Right lobe of liver (tissue), 4 donors: ENCODE results near the gene CFAP46.

Source experiments
- POLR2A ChIP-seq: fragments of 450-650 bp; IDR thresholded peaks from one replicate; pipeline ENCODE4 v1.6.1; 2017; ENCODE audit warnings: antibody characterized with exemption, mild to moderate bottlenecking
- TF ChIP-seq, protein P1 (sequence below), 4 donors: fragments of 200-600 bp in 3 of 4; fragments of 450-650 bp in 1 of 4; IDR thresholded peaks; one replicate each; pipeline versions ENCODE4 v1.5.1 to v1.8.0; 2016 to 2022; ENCODE audit warnings: antibody characterized with exemption in 4 of 4, mild to moderate bottlenecking in 2 of 4
- donor health status: DM: no; HTN: no; CAD: no.
- donor health status: DM: no; HTN: no; CAD: no.
- donor health status: DM: no; HTN: yes; CAD: no.

DNA sequence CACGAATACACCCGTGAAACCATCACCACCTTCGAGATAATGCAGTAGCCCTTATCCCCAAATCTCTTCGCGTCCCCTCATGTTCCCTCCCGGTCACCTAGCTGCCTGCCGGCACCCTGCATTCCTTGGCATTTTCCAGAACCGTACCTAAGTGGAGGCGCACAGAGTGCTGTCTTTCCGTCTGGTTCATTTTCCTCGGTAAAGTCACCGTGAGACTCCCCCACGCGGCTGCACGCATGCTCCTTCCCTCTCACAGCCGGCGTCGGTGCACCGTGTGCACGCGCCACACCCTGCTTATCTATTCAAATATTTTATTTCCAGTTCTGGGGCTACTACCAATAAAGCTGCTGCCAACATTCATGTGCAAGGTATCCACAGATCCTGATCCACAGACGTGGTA lies 90.9 kb downstream of the CFAP46 start:
- TF ChIP-seq, protein P1, sequence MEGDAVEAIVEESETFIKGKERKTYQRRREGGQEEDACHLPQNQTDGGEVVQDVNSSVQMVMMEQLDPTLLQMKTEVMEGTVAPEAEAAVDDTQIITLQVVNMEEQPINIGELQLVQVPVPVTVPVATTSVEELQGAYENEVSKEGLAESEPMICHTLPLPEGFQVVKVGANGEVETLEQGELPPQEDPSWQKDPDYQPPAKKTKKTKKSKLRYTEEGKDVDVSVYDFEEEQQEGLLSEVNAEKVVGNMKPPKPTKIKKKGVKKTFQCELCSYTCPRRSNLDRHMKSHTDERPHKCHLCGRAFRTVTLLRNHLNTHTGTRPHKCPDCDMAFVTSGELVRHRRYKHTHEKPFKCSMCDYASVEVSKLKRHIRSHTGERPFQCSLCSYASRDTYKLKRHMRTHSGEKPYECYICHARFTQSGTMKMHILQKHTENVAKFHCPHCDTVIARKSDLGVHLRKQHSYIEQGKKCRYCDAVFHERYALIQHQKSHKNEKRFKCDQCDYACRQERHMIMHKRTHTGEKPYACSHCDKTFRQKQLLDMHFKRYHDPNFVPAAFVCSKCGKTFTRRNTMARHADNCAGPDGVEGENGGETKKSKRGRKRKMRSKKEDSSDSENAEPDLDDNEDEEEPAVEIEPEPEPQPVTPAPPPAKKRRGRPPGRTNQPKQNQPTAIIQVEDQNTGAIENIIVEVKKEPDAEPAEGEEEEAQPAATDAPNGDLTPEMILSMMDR (IDR thresholded peaks at IDR 0.05): no peak
- TF ChIP-seq POLR2A: no peak
